SU-DHL-6 (cell line): ENCODE results near the gene ADCY2.

Experiments
- EZH2phosphoT487 ChIP-seq: fragments of 200-600 bp; sonication (generic), shearing (Covaris generic); conservative IDR thresholded peaks from 2 replicates; pipeline ENCODE4 v1.6.1; 2018; ENCODE audit warnings: mild to moderate bottlenecking, antibody characterized with exemption, low read length, moderate library complexity, mixed read lengths
- TF ChIP-seq, protein P1 (sequence below): fragments of 200-600 bp; sonication (generic); IDR thresholded peaks from one replicate; pipeline ENCODE4 v1.5.1; 2017; ENCODE audit warnings: antibody characterized with exemption, mild to moderate bottlenecking, low read length, moderate library complexity; ENCODE audit not compliant: insufficient read depth, poor library complexity, severe bottlenecking

DNA sequence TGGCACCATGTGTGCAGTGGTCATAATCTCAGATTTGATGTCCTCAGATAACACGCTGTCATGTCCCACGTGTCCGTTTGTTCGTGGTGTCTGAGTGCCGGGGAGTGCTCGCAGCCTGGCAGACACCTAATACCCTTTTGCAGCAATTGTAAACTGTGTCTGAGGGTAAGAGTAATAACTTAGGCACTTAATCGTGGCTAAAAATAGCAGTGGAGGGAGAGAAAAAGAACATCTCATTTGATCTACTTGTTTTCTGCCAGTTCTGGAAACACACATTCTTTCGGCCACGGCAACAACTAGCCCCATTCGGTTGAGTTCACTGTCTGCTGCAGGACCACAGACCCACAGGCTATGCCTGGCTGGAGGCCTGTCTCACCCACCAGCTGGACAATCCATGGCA, 16.5 kb downstream of the ADCY2 start:
- TF ChIP-seq, protein P1, sequence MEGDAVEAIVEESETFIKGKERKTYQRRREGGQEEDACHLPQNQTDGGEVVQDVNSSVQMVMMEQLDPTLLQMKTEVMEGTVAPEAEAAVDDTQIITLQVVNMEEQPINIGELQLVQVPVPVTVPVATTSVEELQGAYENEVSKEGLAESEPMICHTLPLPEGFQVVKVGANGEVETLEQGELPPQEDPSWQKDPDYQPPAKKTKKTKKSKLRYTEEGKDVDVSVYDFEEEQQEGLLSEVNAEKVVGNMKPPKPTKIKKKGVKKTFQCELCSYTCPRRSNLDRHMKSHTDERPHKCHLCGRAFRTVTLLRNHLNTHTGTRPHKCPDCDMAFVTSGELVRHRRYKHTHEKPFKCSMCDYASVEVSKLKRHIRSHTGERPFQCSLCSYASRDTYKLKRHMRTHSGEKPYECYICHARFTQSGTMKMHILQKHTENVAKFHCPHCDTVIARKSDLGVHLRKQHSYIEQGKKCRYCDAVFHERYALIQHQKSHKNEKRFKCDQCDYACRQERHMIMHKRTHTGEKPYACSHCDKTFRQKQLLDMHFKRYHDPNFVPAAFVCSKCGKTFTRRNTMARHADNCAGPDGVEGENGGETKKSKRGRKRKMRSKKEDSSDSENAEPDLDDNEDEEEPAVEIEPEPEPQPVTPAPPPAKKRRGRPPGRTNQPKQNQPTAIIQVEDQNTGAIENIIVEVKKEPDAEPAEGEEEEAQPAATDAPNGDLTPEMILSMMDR: no peak
- no peak for TF ChIP-seq EZH2phosphoT487
